ENCODE results near the gene FSTL4.

The FSTL4 gene

GRCh38 chr5:133469252-133469651 lies 143.1 kb downstream of the FSTL4 start:
- in situ Hi-C loops (cut with MboI; ENCODE audit: low sequenced_read_pairs, unreplicated experiment) = no loop called here
- TF ChIP-seq CTCF (IDR thresholded peaks at IDR 0.05; ENCODE audit: borderline replicate concordance, control extremely low read depth, extremely low read depth, insufficient read depth, missing control alignments) = no peak
- DNase-seq (ENCODE audit: low spot score) = no peak

GRCh38 chr5:133468596-133468995 lies 143.7 kb downstream of the FSTL4 start:
- no peak for TF ChIP-seq CTCF (IDR thresholded peaks at IDR 0.05; ENCODE audit: borderline replicate concordance, control extremely low read depth, extremely low read depth, insufficient read depth, missing control alignments)
- in situ Hi-C loops (cut with MboI; ENCODE audit: low sequenced_read_pairs, unreplicated experiment) = no loop called here
- no peak for DNase-seq (ENCODE audit: low spot score)

GRCh38 chr5:133467826-133468463 lies 144.4 kb downstream of the FSTL4 start:
- in situ Hi-C loops (cut with MboI; ENCODE audit: low sequenced_read_pairs, unreplicated experiment) = no loop called here
- DNase-seq (ENCODE audit: low spot score) = no peak
- no peak for TF ChIP-seq CTCF (IDR thresholded peaks at IDR 0.05; ENCODE audit: borderline replicate concordance, control extremely low read depth, extremely low read depth, insufficient read depth, missing control alignments)

GRCh38 chr5:133467335-133467779 lies 145.0 kb downstream of the FSTL4 start:
- no peak for TF ChIP-seq CTCF (IDR thresholded peaks at IDR 0.05; ENCODE audit: borderline replicate concordance, control extremely low read depth, extremely low read depth, insufficient read depth, missing control alignments)
- in situ Hi-C loops (cut with MboI; ENCODE audit: low sequenced_read_pairs, unreplicated experiment) = no loop called here
- DNase-seq (ENCODE audit: low spot score) = no peak

- TF ChIP-seq CTCF (IDR thresholded peaks at IDR 0.05; ENCODE audit: borderline replicate concordance, control extremely low read depth, extremely low read depth, insufficient read depth, missing control alignments) = no peak
- in situ Hi-C loops (cut with MboI; ENCODE audit: low sequenced_read_pairs, unreplicated experiment) = no loop called here
These were observed 145.6 kb downstream of the FSTL4 start for GRCh38 chr5:133466556-133467334.

GRCh38 chr5:133464013-133464412 lies 148.3 kb downstream of the FSTL4 start:
- no peak for TF ChIP-seq CTCF (IDR thresholded peaks at IDR 0.05; ENCODE audit: borderline replicate concordance, control extremely low read depth, extremely low read depth, insufficient read depth, missing control alignments)
- in situ Hi-C loops (cut with MboI; ENCODE audit: low sequenced_read_pairs, unreplicated experiment) = no loop called here

More at GRCh38 chr5:133466556-133467334, 145.6 kb downstream of the FSTL4 start:
- DNase-seq (ENCODE audit: low spot score) = no peak

More at GRCh38 chr5:133464013-133464412, 148.3 kb downstream of the FSTL4 start:
- no peak for DNase-seq (ENCODE audit: low spot score)

Measured in GM13976 (cell line).